PC-3 (cell line): ENCODE results near the gene MAP3K21. TPM values are rescaled to one million over a fixed set of nuclear protein-coding genes. Genes with fewer than 3 reads are reported as not detected.

Experiments
- ATAC-seq: fragments of 200-7000 bp; cut with Tn5 transposase; 2 replicates; pipeline ENCODE4 v1.9.1; 2020; ENCODE audit warnings: mild to moderate bottlenecking, moderate library complexity
- BruUV-seq: library from RNA; stranded (reverse); fragments of 400-500 nt; replicated peaks from 2 replicates; lab custom pipeline; 2021; lab: Mats Ljungman, UMichigan
- CTCF ChIA-PET: fragments of 300-600 bp; sonication (Branson Sonifier 250); formaldehyde crosslinking; loops from one replicate; lab custom pipeline; 2022; ENCODE audit warnings: antibody characterized with exemption; lab: Charles Lee
- POLR2A ChIA-PET: fragments of 300-600 bp; sonication (Branson Sonifier 250); formaldehyde crosslinking; loops from one replicate; lab custom pipeline; 2022; ENCODE audit warnings: antibody characterized with exemption; ENCODE audit not compliant: unreplicated experiment; lab: Charles Lee
- DNase-seq: peaks from one replicate; pipeline ENCODE4 v3.0.0-alpha.2; 2015
- H2AFZ ChIP-seq: fragments of 300-600 bp; sonication (generic); 2 replicates; pipeline ENCODE4 v1.6.0; 2016; ENCODE audit warnings: antibody characterized with exemption, low read length
- H3F3A ChIP-seq: fragments of 300-600 bp; sonication (generic); one replicate; pipeline ENCODE4 v1.6.0; 2017; ENCODE audit warnings: antibody characterized with exemption, low read length, control low read depth, mild to moderate bottlenecking; ENCODE audit not compliant: unreplicated experiment
- H3K27ac ChIP-seq: fragments of 300-600 bp; sonication (generic); 2 replicates; pipeline ENCODE4 v1.5.1; 2016; ENCODE audit warnings: mild to moderate bottlenecking, low read length
- H3K27me3 ChIP-seq: fragments of 300-600 bp; sonication (generic); 2 replicates; pipeline ENCODE4 v1.6.1; 2016; ENCODE audit warnings: low read length, mixed read lengths
- H3K36me3 ChIP-seq: fragments of 300-600 bp; sonication (generic); 2 replicates; pipeline ENCODE4 v1.6.1; 2016; ENCODE audit warnings: low read depth, mixed run types, low read length, mixed read lengths
- H3K4me1 ChIP-seq: fragments of 300-600 bp; sonication (generic); 2 replicates; pipeline ENCODE4 v1.5.1; 2016; ENCODE audit warnings: low read length; ENCODE audit not compliant: insufficient read depth
- H3K4me2 ChIP-seq: fragments of 300-600 bp; sonication (generic); 2 replicates; pipeline ENCODE4 v1.6.0; 2016; ENCODE audit warnings: low read length
- H3K4me3 ChIP-seq: fragments of 300-600 bp; sonication (generic); 2 replicates; pipeline ENCODE4 v1.5.1; 2016; ENCODE audit warnings: mild to moderate bottlenecking, low read length, mixed read lengths
- H3K79me2 ChIP-seq: fragments of 300-600 bp; sonication (generic); 2 replicates; pipeline ENCODE4 v1.6.1; 2017; ENCODE audit warnings: low read length, mixed read lengths
- H3K9ac ChIP-seq: fragments of 300-600 bp; sonication (generic); 2 replicates; pipeline ENCODE4 v1.6.0; 2016; ENCODE audit warnings: mild to moderate bottlenecking, low read length
- H3K9me2 ChIP-seq: fragments of 300-600 bp; sonication (generic); replicated peaks from 2 replicates; pipeline ENCODE4 v1.6.1; 2016; ENCODE audit warnings: mixed run types, low read length, mixed read lengths
- H3K9me3 ChIP-seq: fragments of 300-600 bp; sonication (generic); 2 replicates; pipeline ENCODE4 v1.6.1; 2016; ENCODE audit warnings: low read length, mixed read lengths
- H4K20me1 ChIP-seq: fragments of 300-600 bp; sonication (generic); 2 replicates; pipeline ENCODE4 v1.6.1; 2016; ENCODE audit warnings: low read length, mixed read lengths
- EZH2 ChIP-seq: fragments of 300-600 bp; sonication (generic); IDR thresholded peaks from one replicate; pipeline ENCODE4 v1.6.1; 2017; ENCODE audit warnings: antibody characterized with exemption, mild to moderate bottlenecking, low read length; ENCODE audit not compliant: unreplicated experiment
- EZH2phosphoT487 ChIP-seq: fragments of 300-600 bp; sonication (generic); IDR thresholded peaks from 2 replicates; pipeline ENCODE4 v1.6.1; 2018; ENCODE audit warnings: mild to moderate bottlenecking, antibody characterized with exemption, low read length, borderline replicate concordance
- intact Hi-C: fragments of 100-400 bp; cut with micrococcal nuclease; formaldehyde crosslinking; loops from 2 replicates; pipeline ENCODE4 v1.9.0; 2023
- total RNA-seq: library from RNA; depleted of rRNA; stranded (reverse); fragments of >200 nt; gene quantifications from 2 replicates; pipeline ENCODE4 v1.2.3, GENCODE V29; 2014
- TF ChIP-seq, protein P1 (sequence below): fragments of 300-600 bp; sonication (generic); conservative IDR thresholded peaks from 2 replicates; pipeline ENCODE4 v1.5.1; 2017; ENCODE audit warnings: antibody characterized with exemption, low read depth, mild to moderate bottlenecking, low read length

Gene MAP3K21
- total RNA-seq, 1 experiment from 2014 or later = 13.7 TPM

- Histone ChIP-seq H3F3A (no peaks in the 10 kb centered on the region), H3K27ac (no peak overlapping the region), H3K79me2 (peaks cover 86% of the 10 kb centered on the region), H2AFZ (no peak overlapping the region), H3K36me3 (no peaks in the 10 kb centered on the region), H3K27me3 (no peaks in the 10 kb centered on the region), H3K4me2 (no peak overlapping the region), H3K9me3 (no peaks in the 10 kb centered on the region), H3K9ac (no peak overlapping the region), H3K9me2 (no peaks in the 10 kb centered on the region), H4K20me1 (no peaks in the 10 kb centered on the region), H3K4me1 (no peaks in the 10 kb centered on the region), H3K4me3 (no peak overlapping the region)
- no peak for ATAC-seq
- no TSS peak for BruUV-seq
- CTCF ChIA-PET = no interaction called here
- POLR2A ChIA-PET = no interaction called here
- TF ChIP-seq EZH2phosphoT487 (no peak), EZH2 (no peak)
- TF ChIP-seq, protein P1, sequence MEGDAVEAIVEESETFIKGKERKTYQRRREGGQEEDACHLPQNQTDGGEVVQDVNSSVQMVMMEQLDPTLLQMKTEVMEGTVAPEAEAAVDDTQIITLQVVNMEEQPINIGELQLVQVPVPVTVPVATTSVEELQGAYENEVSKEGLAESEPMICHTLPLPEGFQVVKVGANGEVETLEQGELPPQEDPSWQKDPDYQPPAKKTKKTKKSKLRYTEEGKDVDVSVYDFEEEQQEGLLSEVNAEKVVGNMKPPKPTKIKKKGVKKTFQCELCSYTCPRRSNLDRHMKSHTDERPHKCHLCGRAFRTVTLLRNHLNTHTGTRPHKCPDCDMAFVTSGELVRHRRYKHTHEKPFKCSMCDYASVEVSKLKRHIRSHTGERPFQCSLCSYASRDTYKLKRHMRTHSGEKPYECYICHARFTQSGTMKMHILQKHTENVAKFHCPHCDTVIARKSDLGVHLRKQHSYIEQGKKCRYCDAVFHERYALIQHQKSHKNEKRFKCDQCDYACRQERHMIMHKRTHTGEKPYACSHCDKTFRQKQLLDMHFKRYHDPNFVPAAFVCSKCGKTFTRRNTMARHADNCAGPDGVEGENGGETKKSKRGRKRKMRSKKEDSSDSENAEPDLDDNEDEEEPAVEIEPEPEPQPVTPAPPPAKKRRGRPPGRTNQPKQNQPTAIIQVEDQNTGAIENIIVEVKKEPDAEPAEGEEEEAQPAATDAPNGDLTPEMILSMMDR = no peak
- no peak for DNase-seq
- intact Hi-C loops = no loop called here
Measured at GRCh38 chr1:233336554-233337456, 9.3 kb downstream of the MAP3K21 start.

DNA sequence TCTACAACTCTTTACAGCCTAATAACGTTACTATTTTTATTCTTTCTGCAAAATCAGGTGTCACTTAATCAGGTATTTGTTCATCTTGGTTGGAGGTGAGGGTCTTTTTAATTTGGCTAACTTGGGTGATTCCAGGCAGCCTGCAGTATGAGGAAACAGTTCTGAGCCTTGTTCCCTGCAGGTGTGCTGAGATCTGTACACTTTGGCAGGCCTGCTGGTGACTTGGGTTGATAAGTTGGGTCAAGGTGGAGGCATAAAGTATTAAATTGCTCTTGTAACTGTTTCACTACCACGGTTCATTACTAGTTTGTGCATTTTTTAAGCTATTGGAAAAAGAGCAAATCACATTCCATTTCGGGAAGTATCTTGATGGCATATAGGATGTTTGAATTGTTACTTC, 10.0 kb downstream of the MAP3K21 start:
- Histone ChIP-seq H3K27me3 (no peaks in the 10 kb centered on the region), H3K4me2 (no peak overlapping the region), H3K4me3 (no peak overlapping the region), H3K9me3 (no peaks in the 10 kb centered on the region), H3K9me2 (no peaks in the 10 kb centered on the region), H3K4me1 (no peaks in the 10 kb centered on the region), H3K36me3 (no peaks in the 10 kb centered on the region), H3K27ac (no peak overlapping the region), H2AFZ (no peak overlapping the region), H3F3A (no peaks in the 10 kb centered on the region), H3K79me2 (peaks cover 86% of the 10 kb centered on the region), H3K9ac (no peak overlapping the region), H4K20me1 (no peaks in the 10 kb centered on the region)
- ATAC-seq (no peak), DNase-seq (no peak)
- intact Hi-C loops = no loop called here
- CTCF ChIA-PET = no interaction called here
- POLR2A ChIA-PET = no interaction called here
- BruUV-seq = no TSS peak
- no peak for TF ChIP-seq EZH2
- TF ChIP-seq EZH2phosphoT487 = no peak
- TF ChIP-seq, protein P1 = no peak

DNA sequence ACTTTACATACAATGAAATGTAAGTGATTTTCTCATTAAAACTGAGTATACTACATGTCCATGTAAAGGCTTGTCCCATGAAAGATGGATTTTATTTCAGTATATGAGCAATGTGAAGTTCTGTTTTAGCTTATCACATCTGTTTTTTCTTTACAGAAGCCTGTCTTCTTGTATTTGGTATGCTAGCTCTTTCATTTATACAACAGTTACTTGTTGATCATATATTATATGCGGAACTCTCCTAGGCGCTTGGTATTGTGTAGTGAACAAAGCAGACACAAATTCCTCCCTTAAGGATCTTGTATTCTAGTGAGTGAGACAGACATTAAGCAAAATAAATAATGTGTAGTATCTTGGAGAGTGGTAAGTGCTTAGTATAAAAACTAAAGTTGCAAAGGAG, 10.6 kb downstream of the MAP3K21 start:
- H3K4me3 ChIP-seq = no peak overlapping the region
- H3K79me2 ChIP-seq = peaks cover 85% of the 10 kb centered on the region
- ChIA-PET CTCF (no interaction called here), POLR2A (no interaction called here)
- no peak overlapping the region for H3K27ac ChIP-seq
- DNase-seq (no peak), ATAC-seq (no peak)
- no peaks in the 10 kb centered on the region for H4K20me1 ChIP-seq
- no peak overlapping the region for H3K9ac ChIP-seq
- H3K27me3 ChIP-seq = no peaks in the 10 kb centered on the region
- BruUV-seq = no TSS peak
- H3K4me1 ChIP-seq = no peaks in the 10 kb centered on the region
- H3F3A ChIP-seq = no peaks in the 10 kb centered on the region
- no peaks in the 10 kb centered on the region for H3K9me2 ChIP-seq
- H3K36me3 ChIP-seq = no peaks in the 10 kb centered on the region
- no peak overlapping the region for H2AFZ ChIP-seq
- no peak for TF ChIP-seq EZH2
- TF ChIP-seq, protein P1 = no peak
- TF ChIP-seq EZH2phosphoT487 = no peak
- no peaks in the 10 kb centered on the region for H3K9me3 ChIP-seq
- H3K4me2 ChIP-seq = no peak overlapping the region
- intact Hi-C loops = no loop called here
